ENCODE measurements around the gene CUL2.
"Not testable (repeated sequence)": the region's sequence is repeated elsewhere in the genome, so short reads cannot be mapped to it uniquely, and the experiment has no call there.

Gene CUL2

GRCh38 chr10:34973757-34974156 is 116.4 kb downstream of the CUL2 start:
- FAIRE-seq = not testable (repeated sequence)

- not testable (repeated sequence) for FAIRE-seq
These were observed 117.0 kb downstream of the CUL2 start for GRCh38 chr10:34973121-34973520.

GRCh38 chr10:34972591-34972990 is 117.5 kb downstream of the CUL2 start:
- not testable (repeated sequence) for FAIRE-seq

DNA sequence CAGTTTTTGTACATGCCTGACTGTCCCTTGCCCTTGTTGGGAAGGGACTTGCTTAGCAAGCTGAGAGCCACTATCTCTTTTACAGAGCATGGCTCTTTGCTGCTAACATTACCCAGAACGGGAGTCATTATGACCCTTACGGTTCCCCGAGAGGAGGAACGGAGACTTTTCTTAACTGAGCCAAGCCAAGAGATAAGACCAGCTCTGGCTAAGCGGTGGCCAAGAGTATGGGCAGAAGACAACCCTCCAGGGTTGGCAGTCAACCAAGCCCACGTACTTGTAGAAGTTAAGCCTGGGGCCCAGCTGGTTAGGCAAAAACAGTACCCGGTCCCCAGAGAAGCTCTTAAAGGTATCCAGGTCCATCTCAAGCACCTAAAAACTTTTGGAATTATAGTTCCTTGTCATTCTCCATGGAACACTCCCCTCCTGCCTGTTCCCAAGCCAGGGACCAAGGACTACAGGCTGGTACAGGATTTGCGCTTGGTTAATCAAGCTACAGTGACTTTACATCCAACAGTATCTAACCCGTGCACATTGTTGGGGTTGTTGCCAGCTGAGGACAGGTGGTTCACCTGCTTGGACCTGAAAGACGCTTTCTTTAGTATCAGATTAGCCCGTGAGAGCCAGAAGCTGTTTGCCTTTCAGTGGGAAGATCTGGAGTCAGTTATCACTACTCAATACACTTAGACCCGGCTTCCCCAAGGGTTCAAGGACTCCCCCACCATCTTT is 118.4 kb downstream of the CUL2 start:
- FAIRE-seq = not testable (repeated sequence)

DNA sequence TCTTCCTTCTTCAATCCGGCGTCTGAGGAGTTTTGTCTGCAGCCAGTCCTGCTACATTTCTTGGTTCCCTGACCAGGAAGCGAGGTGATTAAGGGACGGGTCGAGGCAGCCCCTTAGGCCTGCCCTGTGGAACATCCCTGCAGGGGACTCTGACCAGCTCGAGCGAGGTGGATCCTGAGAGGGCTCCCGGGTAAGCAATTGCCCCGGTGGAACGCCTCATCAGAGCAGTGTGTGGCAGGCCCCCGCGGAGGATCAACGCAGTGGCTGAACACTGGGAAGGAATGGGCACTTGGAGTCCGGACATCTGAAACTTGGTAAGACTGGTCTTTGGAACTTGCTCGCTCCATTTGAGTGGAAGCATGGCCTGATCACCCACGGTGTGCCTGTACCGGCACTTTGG is 121.0 kb downstream of the CUL2 start:
- FAIRE-seq = no peak

- FAIRE-seq = no peak
These were observed 122.7 kb downstream of the CUL2 start for GRCh38 chr10:34967335-34967880.

DNA sequence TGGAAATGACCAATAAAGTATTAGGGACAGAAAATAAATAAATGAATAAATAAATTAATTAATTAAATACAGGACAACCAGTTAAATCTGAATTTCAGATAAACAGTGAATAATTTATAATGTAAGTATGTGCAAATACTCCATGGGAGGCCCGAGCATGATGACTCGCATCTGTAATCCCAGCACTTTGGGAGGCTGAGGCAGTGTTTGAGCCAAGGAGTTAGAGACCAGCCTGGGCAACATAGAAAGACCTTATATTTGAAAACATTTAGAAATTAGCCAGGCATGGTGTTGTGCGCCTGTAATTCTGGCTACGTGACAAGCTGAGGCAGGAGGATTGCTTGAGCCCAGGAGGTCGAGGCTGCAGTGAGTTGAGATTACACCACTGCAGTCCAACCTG is 123.7 kb downstream of the CUL2 start:
- no peak for FAIRE-seq

GRCh38 chr10:34966040-34966439 is 124.1 kb downstream of the CUL2 start:
- FAIRE-seq = no peak

GRCh38 chr10:34964166-34964800 is 125.9 kb downstream of the CUL2 start:
- no peak for FAIRE-seq

DNA sequence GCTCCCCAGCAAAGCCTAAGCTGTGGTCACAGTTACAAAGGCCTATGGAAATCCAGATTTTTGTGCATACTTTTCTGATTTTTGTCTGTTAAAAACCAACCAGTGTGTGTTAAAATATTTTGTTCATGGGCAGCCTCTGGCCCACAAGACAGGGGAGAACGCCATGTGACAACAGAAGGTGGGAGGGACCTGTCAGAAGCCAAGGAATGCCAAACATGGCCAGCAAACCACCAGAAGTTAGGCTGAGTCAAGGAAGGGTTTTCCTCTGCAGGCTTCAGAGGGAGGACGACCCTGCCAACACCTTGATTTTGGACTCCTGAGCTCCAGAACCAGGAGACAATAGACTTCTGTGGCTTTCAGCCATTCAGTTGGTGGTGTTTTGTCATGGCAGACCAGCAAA is 127.3 kb downstream of the CUL2 start:
- no peak for FAIRE-seq

DNA sequence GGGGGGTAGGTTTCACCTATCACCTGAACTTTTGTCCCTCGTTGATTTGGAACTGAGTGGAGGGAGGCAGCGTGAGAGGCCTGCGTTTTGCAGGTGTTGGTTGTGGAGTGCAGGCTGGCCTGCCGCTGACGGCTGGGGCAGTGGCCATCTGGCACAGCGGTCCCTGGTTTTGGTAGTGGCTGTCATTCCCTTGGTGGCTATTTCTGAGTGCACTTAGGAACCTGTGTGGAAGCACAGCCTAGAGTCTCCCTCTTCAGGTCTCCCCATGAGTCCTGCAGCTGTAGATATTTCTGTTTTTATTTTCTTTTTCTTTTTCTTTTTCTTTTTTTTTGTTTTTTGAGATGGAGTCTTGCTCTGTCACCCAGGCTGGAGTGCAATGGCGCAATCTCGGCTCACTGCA is 129.2 kb downstream of the CUL2 start:
- FAIRE-seq = no peak

GRCh38 chr10:34959786-34960185 is 130.4 kb downstream of the CUL2 start:
- no peak for FAIRE-seq

- no peak for FAIRE-seq
These were observed 130.8 kb downstream of the CUL2 start for GRCh38 chr10:34959321-34959720.

Measured in TTC549 (cell line).